HG03571 (cell line): ENCODE measurements around the gene SPDYC.

Experiments
- ATAC-seq: cut with Tn5 transposase; IDR thresholded peaks from one replicate; pipeline ENCODE4 v1.9.1; 2021; ENCODE audit not compliant: unreplicated experiment

Gene SPDYC

GRCh38 chr11:65204646-65205601 is 34.9 kb downstream of the SPDYC start:
- ATAC-seq, result no peak

- ATAC-seq, result no peak
Measured at GRCh38 chr11:65205602-65205967, 35.6 kb downstream of the SPDYC start.

GRCh38 chr11:65206441-65206841 is 36.4 kb downstream of the SPDYC start:
- ATAC-seq, result no peak

DNA sequence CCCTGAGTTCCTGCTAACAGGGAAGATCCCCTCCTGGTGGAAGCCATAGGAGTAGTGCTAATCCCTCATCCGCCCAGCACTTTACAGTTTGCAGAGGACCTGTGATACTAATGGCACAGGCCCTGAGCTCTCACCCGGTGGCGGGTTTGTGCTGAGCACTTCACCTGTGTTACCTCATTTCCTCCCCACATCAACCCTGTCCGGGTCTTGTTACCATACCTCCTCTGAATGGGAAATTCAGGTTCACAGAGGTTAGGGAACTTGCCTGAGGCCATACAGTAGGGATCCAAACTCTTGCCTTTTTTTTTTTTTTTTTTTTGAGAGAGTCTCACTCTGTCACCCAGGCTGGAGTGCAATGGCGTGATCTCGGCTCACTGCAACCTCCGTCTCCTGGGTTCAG is 36.9 kb downstream of the SPDYC start:
- ATAC-seq, result no peak

DNA sequence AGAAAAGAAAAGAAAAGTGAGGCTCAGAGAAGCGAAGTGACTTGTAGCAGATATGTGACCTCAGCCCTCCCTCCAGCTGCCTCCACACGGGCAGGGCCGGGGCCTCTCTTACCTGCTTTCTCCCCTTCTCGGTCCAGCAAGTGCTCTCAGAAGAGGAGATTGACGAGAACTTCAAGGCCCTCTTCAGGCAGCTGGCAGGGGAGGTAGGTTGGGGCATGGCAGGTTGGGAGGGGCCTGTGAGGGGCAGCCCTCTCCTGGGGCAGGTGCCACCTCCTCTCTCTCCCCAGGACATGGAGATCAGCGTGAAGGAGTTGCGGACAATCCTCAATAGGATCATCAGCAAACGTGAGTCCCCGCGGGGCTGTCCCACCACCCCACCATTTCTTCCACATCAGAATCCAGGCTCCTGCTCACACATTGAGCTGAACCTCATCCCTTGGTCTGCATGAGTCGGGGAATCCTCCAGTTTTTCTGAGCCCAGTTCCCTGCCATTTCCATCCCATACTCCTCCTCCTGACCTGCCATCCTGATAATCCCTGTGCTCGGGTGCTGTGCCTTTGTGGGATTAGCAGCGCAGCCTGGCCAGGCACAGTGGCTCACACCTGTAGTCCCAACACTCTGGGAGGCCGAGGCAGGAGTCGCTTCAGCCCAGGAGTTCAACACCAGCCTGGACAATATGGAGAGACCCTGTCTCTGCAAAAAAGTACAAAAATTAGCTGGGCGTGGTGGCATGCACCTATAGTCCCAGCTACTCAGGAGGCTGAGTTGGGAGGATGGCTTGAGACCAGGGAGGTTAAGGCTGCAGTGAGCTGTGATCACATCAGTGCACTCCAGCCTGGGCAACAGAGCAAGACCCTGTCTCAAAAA is 38.1 kb downstream of the SPDYC start:
- no peak for ATAC-seq

DNA sequence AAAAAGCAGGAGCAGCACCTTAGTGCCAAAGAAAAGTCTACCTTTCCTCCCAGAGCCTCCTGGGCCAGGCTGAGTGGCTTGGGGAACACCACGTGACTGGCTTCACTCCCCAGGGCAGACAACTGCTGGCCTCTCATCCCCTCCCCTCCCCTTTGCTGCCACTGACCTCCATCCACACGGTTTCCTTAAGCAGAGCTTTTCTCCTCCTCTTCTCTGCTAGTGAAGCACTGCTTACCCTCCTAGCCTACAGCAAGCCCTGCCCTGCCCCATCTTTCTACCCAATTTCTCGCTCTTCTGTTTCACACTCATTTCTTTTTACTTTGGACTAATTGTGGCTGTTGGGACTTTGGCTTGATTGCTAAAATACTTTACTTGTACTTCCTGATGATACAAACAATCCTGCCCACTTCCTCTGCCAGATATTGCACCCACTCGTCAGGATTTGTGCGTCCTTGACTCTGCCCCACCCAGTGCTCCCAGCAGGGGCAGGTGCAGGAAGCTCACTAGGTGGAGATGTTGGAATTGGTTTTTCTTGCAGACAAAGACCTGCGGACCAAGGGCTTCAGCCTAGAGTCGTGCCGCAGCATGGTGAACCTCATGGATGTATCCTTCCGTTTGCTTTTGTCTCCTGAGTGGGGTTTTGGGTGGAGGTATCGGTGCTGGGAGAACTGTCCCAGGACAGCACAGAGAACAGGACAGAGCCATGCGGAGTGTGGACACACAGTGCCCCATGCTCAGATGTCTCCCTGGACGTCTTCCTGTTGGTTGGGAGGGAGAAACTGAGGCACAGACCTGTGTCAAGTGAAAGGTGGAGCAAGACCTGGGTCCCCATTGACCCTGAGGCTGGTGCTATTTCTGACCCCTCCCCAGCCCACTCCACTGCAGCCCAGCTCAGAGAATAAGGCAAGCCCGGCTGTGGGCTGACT is 39.0 kb downstream of the SPDYC start:
- no peak for ATAC-seq

DNA sequence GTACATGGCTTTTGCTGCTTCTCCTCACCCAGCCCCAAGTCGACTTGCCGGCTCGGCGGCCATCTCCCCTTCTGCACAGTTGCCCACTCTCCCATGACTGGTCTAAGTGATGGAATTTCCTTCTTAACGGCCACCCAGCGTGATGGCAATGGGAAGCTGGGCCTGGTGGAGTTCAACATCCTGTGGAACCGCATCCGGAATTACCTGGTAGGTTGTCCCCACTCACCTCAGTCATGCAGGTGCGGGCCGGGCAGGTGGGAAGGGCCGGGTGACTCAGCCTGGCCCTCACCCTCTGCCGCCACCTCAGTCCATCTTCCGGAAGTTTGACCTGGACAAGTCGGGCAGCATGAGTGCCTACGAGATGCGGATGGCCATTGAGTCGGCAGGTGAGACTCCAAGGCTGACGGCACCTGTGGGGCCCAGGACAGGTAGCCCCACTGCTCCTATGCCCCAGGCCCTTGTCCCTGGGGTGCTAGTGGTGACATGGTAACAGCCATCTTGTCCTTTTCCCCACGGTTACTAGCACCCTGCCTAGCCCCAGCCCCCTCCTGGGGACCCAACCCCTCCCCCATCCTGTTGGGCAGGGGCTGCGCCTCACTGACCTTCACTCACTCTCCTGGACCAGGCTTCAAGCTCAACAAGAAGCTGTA is 39.8 kb downstream of the SPDYC start:
- ATAC-seq, result no peak

GRCh38 chr11:65210361-65210731 is 40.3 kb downstream of the SPDYC start:
- no peak for ATAC-seq

DNA sequence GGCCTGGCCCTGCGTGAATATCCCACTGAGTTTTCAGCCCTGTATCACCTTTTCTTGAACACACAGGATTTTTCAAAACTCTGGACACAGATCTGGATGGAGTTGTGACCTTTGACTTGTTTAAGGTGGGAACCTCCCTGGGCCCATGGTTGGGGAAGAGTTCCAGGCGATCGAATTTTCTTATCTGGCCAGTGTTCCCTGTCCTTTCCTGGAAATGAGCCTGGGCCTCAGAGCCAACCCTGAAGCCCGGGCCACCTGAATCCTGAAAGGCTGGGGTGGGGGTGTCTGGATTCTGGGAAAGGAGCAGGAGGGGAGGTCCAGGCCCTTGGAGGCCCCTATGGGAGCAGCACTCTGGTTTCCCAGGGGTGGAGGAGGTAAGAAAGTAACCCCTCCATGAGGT is 40.7 kb downstream of the SPDYC start:
- no peak for ATAC-seq

DNA sequence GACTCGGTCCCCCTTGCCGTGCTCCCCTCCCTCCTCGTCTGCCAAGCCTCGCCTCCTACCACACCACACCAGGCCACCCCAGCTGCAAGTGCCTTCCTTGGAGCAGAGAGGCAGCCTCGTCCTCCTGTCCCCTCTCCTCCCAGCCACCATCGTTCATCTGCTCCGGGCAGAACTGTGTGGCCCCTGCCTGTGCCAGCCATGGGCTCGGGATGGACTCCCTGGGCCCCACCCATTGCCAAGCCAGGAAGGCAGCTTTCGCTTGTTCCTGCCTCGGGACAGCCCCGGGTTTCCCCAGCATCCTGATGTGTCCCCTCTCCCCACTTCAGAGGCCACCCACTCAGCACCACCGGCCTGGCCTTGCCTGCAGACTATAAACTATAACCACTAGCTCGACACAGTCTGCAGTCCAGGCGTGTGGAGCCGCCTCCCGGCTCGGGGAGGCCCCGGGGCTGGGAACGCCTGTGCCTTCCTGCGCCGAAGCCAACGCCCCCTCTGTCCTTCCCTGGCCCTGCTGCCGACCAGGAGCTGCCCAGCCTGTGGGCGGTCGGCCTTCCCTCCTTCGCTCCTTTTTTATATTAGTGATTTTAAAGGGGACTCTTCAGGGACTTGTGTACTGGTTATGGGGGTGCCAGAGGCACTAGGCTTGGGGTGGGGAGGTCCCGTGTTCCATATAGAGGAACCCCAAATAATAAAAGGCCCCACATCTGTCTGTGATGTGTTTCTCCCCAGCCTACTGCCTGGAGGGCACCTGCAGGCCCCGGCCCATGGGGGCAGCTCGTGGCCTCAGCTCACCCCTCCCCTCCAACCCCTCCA is 41.5 kb downstream of the SPDYC start:
- ATAC-seq, result no peak

DNA sequence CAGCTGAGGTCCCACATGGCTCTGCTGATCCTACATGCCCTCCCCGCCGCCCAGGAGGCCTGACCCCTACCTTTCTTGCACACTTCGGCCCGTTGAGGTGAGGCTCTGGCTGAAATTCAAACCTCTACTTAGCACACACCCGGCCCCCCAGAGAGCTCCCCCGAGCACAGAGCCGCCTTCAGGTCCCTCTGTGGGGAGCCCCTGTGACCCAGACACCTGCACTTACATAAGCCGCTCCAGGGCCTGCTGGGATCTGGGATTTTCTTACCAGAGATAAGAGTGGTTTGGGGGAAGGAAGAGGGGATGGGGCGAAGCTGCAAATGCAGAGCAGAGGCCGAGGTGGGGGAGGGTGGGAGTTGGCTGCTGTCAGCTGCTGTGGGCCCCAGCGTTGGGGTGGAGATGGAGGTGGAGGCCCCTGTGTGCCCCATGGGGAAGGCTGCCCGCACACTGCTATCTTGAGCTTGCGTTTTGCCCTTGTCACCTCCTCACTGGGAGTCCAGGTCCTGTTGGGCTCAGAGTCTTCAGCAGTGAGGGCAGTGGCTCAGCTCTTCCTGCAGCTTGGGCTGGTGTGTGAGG is 42.3 kb downstream of the SPDYC start:
- no peak for ATAC-seq

- no peak for ATAC-seq
Measured at GRCh38 chr11:65213322-65214211, 43.5 kb downstream of the SPDYC start.

- ATAC-seq, result no peak
Measured at GRCh38 chr11:65214212-65214845, 44.3 kb downstream of the SPDYC start.

DNA sequence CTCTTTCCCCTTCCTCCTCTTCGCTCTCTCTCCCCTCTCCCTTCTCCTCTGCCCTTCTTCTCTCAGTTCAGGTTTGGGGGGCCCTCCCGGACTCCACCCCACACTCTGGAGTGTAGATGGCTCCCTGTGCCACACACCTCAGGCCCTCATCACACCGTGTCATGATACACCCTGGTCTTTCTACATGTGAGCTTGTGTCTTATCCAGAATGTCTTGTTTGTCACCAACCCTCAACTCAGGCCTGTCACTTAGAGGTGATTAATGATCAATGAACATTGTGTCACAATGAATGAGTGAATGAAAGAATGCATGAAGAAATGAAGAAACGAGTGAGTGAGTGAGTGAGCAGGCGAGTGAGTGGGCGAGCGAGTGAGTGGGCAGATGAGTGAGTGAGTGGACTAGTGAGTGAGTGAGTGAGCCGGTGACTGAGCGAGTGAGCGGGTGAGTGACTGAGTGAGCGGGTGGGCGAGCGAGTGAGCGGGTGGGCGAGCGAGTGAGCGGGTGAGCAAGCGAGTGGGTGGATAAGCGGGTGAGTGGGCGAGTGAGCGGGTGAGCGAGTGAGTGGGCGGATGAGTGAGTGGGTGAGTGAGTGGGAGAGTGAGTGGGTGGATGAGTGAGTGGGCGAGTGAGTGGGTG is 45.5 kb downstream of the SPDYC start:
- ATAC-seq, result no peak

DNA sequence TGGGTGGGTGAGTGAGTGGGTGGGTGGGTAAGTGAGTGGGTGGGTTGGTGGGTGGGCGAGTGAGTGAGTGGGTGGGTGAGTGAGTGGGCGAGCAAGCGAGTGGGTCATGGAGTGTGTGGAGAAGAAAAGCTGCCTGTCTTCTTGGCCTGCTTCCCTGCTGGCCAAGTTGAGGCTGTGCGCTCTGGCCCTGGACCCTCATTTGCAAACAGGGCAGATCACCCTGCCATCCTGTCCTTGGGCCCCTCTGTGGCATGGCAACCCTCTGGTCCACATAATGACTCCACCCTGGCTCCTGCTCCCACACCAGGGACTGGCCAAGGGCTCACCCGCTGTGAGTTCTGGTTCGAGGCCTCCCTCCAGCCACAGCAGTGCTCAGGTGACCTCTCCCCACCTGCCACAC is 46.8 kb downstream of the SPDYC start:
- no peak for ATAC-seq

- ATAC-seq, result no peak
Measured at GRCh38 chr11:65217441-65218423, 47.7 kb downstream of the SPDYC start.
